GM12864 (cell line): ENCODE data around the gene PRKAR2B.

Source experiments
- DNase-seq: peaks from one replicate; pipeline ENCODE4 v3.0.0-alpha.2; 2011; ENCODE audit warnings: low read depth
- H3K4me3 ChIP-seq: 2 replicates; pipeline ENCODE4 v1.5.1; 2011; ENCODE audit warnings: mild to moderate bottlenecking, low read depth, low read length, control low read depth
- TF ChIP-seq, protein P1 (sequence below): IDR thresholded peaks from 2 replicates; pipeline ENCODE4 v1.5.1; 2011; ENCODE audit warnings: low read depth, mild to moderate bottlenecking, moderate library complexity, low read length, control low read depth, inconsistent platforms; ENCODE audit errors: missing control alignments

Gene PRKAR2B

DNA sequence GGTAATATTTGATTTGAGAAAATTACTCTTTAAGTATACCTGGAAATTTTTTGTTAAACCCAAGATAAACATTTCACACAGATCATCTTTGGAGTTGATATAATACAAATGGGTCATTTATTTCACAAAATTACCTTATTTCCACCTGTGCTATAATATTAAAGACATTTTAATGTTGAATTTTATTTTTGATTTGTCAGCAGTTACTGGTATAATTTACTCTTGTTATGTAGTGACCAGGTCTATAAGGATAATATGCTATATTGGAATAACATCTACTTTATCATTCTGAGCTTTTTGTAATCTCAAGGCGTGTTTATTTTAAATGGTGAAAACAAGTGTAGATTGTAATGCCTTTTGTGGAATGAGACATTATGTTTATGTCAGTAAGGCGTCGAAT lies 26.6 kb downstream of the PRKAR2B start:
- TF ChIP-seq, protein P1, sequence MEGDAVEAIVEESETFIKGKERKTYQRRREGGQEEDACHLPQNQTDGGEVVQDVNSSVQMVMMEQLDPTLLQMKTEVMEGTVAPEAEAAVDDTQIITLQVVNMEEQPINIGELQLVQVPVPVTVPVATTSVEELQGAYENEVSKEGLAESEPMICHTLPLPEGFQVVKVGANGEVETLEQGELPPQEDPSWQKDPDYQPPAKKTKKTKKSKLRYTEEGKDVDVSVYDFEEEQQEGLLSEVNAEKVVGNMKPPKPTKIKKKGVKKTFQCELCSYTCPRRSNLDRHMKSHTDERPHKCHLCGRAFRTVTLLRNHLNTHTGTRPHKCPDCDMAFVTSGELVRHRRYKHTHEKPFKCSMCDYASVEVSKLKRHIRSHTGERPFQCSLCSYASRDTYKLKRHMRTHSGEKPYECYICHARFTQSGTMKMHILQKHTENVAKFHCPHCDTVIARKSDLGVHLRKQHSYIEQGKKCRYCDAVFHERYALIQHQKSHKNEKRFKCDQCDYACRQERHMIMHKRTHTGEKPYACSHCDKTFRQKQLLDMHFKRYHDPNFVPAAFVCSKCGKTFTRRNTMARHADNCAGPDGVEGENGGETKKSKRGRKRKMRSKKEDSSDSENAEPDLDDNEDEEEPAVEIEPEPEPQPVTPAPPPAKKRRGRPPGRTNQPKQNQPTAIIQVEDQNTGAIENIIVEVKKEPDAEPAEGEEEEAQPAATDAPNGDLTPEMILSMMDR: no peak
- no peak for DNase-seq
- H3K4me3 ChIP-seq: no peak overlapping the region

DNA sequence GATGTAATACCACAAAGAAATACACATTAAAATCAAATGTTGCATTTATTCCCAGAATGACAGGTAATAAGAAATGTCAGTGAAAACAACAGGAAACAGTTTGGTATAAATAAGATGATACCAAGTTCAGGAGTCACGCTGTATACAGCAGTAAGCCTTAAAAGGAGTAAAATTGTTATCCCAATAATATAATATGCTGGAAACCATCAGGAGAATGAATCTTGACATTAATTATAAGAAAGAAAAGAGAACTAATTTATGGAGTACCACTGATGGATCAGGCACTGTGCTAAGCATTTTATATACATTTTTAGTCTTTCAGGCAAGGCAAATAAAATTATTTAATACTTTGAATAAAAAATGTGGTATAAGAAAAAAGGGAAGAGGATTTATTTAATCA lies 27.6 kb downstream of the PRKAR2B start:
- TF ChIP-seq, protein P1: no peak
- H3K4me3 ChIP-seq: no peak overlapping the region
- DNase-seq: no peak

DNA sequence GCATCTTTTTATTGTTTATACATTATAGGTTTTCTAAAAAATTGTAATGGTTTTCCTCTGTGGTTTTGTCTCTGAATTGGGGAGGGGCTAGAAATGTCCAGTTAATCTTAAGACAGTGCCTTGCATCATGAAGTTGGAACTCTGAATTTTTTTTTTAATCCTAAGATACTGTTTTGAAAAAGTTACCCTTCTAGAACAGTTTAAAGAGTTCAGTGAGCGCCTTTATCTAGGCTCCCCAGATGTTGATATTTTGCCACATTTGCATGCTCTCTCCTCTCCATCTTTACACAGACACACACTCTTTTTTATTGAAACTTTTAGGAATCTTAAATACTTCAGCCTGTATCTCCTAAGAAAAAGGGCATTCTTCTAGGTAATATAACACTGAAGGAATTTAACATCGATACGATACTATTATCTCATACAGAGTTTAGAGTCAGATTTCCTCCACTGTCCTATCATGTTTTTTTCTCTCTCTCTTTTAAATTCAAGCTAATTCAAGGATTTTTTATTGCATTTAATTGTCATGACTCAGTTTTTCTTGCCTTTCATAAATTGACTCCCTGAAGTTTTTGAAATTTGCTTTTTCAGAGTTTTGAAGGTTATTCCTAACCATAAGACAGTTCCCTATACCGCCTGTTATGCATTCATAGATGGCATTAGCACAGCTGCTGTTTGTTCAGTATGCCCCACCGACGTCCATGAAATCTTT lies 31.5 kb downstream of the PRKAR2B start:
- DNase-seq: no peak

DNA sequence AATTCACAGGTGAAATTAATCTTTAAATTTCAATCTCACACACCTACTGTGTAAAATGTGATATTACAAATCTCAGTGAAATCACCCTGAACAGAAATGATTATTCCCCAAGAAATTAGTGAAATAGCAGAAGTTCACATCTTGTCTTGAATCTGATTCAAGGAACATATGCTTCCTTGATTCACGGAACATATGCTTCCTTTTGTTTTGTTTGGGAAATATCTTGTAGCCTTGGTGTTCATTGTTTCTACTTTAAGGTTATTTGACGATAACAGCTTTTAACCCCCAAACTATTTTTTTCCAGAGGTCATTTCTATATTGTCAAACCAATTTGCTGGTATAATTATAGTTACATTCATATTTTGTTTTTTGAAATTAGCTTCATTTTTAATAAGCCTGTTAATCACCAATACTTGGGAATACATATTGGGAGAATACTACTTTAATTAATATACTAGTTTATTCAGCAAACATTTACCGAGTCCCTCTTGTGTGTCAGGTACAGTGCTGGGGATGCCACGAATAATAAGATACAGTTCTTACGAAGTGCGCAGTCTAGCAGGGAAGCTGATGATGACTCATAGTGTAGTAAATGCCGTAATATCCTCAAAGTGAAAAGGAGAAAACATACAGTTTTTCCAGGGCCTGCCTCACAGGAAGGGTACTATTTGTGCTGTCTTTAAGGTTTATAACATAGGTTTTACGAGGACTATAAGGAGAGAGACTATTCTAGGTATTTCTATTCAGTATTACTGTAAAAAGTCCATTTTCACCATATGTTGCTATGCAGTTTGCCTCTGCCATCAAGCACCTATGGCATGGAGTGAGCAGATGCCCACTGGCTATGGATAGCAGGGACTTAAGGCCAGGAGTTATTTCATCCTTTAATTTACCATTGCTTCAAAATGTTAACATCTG lies 32.5 kb downstream of the PRKAR2B start:
- no peak overlapping the region for H3K4me3 ChIP-seq
- no peak for DNase-seq
- TF ChIP-seq, protein P1: no peak

More for the DNA sequence above, 31.5 kb downstream of the PRKAR2B start:
- TF ChIP-seq, protein P1: no peak
- H3K4me3 ChIP-seq: no peak overlapping the region

DNA sequence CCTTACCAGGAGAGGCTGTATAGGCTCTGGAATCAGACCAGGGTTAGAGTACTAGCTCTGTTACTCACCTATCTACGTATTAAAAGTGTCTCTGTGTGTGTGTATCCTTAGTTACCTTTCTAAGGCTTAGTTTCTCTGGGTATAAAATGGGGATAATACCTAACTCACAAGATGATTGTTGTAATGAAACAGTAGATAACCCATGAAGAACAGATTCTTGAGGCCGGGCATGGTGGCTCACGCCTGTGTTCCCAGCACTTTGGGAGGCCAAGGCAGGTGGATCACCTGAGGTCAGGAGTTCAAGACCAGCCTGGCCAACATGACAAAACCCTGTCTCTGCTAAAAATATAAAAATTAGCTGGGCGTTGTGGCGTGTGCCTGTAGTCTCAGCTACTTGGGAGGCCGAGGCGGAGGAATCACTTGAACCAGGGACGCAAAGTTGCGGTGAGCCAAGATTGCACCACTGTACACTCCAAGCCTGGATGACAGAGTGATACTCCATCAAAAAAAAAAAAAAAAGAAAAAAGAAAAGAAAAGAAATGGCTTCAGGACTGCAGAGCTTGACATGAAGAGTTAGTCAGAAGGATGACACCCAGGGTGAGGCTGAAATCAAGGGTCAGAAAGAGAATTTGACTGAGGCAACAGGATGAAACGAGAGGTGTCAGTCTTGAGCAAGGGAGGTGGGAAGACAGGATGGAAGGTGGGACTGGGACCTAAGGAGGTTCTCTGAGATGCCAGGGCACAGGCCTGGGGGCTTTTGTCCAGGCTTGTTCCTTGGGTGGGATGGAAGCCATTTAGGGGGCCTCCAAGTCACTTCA lies 33.4 kb downstream of the PRKAR2B start:
- no peak overlapping the region for H3K4me3 ChIP-seq
- DNase-seq: no peak
- TF ChIP-seq, protein P1: no peak

DNA sequence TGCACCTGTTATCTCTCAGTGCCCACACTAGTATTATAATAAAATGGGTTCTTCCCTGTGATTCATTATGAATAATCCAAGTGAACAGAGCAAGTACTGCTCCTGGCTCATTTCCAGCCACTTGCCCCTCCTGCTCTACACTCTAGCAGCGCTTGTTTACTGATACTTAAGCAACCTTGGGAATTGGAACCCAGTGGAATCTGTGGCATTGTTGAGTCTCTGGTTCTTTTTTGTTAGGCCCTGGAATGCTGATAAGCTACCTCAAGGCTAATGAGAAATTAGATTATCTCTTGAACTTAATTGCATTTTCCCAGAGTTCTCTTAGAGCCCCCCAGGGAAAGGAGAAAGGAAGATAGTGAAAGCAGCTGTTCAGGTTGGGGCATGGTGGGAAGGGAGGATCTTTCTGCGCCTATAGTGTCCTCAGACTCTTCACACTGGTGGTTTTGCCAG lies 34.0 kb downstream of the PRKAR2B start:
- DNase-seq: no peak
- H3K4me3 ChIP-seq: no peak overlapping the region
- TF ChIP-seq, protein P1: no peak
